ENCODE data around the gene PUM1. TPM values are rescaled to one million over a fixed set of nuclear protein-coding genes. Genes with fewer than 3 reads are reported as not detected.
"Not testable (repeated sequence)": the region's sequence is repeated elsewhere in the genome, so short reads cannot be mapped to it uniquely, and the experiment has no call there.

The PUM1 gene
- total RNA-seq, 2 experiments from 2014 or later: 91.0 to 94.9 TPM

DNA sequence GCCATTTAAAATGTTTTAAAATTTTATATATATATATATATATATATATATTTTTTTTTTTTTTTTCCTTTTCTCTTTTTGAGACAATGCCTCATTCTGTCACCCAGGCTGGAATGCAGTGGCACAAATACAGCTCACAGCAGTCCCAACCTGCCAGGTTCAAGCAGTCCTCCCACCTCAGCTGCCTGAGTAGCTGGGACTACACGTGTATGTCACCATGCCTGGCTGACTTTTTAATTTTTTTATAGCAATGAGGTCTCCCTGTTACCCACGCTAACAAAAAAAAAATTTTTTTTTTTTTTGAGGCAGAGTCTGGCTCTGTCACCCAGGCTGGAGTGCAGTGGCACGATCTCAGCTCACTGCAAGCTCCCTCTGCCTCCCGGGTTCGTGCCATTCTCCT is 26.6 kb downstream of the PUM1 start:
- POLR2A ChIA-PET; CTCF ChIA-PET; H3K27ac Mint-ChIP-seq; H3K27me3 Mint-ChIP-seq (ENCODE audit: low read depth); DNase-seq; ATAC-seq; H3K9me3 Mint-ChIP-seq (ENCODE audit: insufficient read depth); H3K4me3 Mint-ChIP-seq: not testable (repeated sequence)
- peaks cover 48% of the 10 kb centered on the region for H3K36me3 Mint-ChIP-seq (ENCODE audit: low read depth)
- peaks cover 28% of the 10 kb centered on the region for H3K4me1 Mint-ChIP-seq (ENCODE audit: low read depth)

DNA sequence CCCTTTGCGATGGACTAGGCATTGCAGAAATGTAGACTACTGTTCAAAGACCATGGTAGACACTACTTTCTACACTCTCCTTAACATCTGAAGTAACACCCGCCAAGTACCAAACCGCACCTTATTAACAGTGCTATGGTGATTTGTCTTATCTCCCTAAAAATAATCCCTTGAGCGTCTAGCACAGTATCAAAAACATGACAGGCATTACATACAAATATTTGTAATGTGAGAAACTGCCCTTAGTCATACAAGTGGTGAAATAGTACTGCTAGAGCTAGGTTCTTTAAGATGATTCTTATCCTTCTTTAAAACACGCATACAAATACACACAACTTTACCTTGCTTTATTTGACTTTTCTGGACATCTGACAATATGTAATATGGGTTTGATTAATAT is 27.2 kb downstream of the PUM1 start:
- POLR2A ChIA-PET: no interaction called here
- no peak for ATAC-seq
- no peak overlapping the region for H3K4me3 Mint-ChIP-seq
- H3K27ac Mint-ChIP-seq: no peak overlapping the region
- H3K36me3 Mint-ChIP-seq (ENCODE audit: low read depth): peaks cover 43% of the 10 kb centered on the region
- H3K4me1 Mint-ChIP-seq (ENCODE audit: low read depth): peaks cover 24% of the 10 kb centered on the region
- CTCF ChIA-PET: no interaction called here
- no peak for DNase-seq
- no peaks in the 10 kb centered on the region for H3K9me3 Mint-ChIP-seq (ENCODE audit: insufficient read depth)
- H3K27me3 Mint-ChIP-seq (ENCODE audit: low read depth): no peaks in the 10 kb centered on the region

GRCh38 chr1:31036749-31037500 is 28.6 kb downstream of the PUM1 start:
- ChIA-PET CTCF (interaction anchor here (1.1 to 1.4 kb wide), 2 partner anchors 9 to 11 kb away, joined by 3 read pairs; no protein-coding TSS in a partner anchor), POLR2A (interaction anchor here (0.6 kb wide), 1 partner anchor 429 kb away, joined by 3 read pairs; no protein-coding TSS in a partner anchor)
- Mint-ChIP-seq H3K9me3 (ENCODE audit: insufficient read depth) (no peaks in the 10 kb centered on the region), H3K4me1 (ENCODE audit: low read depth) (peaks cover 22% of the 10 kb centered on the region), H3K4me3 (no peak overlapping the region), H3K27ac (no peak overlapping the region), H3K36me3 (ENCODE audit: low read depth) (peaks cover 33% of the 10 kb centered on the region), H3K27me3 (ENCODE audit: low read depth) (no peaks in the 10 kb centered on the region)
- peak; percentile 74 for ATAC-seq
- no peak for DNase-seq

- Mint-ChIP-seq H3K9me3 (ENCODE audit: insufficient read depth) (no peaks in the 10 kb centered on the region), H3K4me1 (ENCODE audit: low read depth) (peaks cover 34% of the 10 kb centered on the region), H3K27ac (no peak overlapping the region), H3K27me3 (ENCODE audit: low read depth) (no peaks in the 10 kb centered on the region), H3K4me3 (no peak overlapping the region), H3K36me3 (ENCODE audit: low read depth) (peaks cover 32% of the 10 kb centered on the region)
- ATAC-seq: no peak
- ChIA-PET CTCF (no interaction called here), POLR2A (no interaction called here)
- DNase-seq: no peak
Measured at GRCh38 chr1:31033598-31033997, 31.9 kb downstream of the PUM1 start.

- no peak for ATAC-seq
- POLR2A ChIA-PET: interaction anchor here (0.7 to 0.8 kb wide), 2 partner anchors 10 to 19 kb away, joined by 3 to 4 read pairs; no protein-coding TSS in a partner anchor
- no peaks in the 10 kb centered on the region for H3K9me3 Mint-ChIP-seq (ENCODE audit: insufficient read depth)
- no peak overlapping the region for H3K27ac Mint-ChIP-seq
- H3K36me3 Mint-ChIP-seq (ENCODE audit: low read depth): peaks cover 34% of the 10 kb centered on the region
- peaks cover 35% of the 10 kb centered on the region for H3K4me1 Mint-ChIP-seq (ENCODE audit: low read depth)
- H3K4me3 Mint-ChIP-seq: no peak overlapping the region
- CTCF ChIA-PET: no interaction called here
- no peak for DNase-seq
- no peaks in the 10 kb centered on the region for H3K27me3 Mint-ChIP-seq (ENCODE audit: low read depth)
Measured at GRCh38 chr1:31032266-31032665, 33.3 kb downstream of the PUM1 start.

DNA sequence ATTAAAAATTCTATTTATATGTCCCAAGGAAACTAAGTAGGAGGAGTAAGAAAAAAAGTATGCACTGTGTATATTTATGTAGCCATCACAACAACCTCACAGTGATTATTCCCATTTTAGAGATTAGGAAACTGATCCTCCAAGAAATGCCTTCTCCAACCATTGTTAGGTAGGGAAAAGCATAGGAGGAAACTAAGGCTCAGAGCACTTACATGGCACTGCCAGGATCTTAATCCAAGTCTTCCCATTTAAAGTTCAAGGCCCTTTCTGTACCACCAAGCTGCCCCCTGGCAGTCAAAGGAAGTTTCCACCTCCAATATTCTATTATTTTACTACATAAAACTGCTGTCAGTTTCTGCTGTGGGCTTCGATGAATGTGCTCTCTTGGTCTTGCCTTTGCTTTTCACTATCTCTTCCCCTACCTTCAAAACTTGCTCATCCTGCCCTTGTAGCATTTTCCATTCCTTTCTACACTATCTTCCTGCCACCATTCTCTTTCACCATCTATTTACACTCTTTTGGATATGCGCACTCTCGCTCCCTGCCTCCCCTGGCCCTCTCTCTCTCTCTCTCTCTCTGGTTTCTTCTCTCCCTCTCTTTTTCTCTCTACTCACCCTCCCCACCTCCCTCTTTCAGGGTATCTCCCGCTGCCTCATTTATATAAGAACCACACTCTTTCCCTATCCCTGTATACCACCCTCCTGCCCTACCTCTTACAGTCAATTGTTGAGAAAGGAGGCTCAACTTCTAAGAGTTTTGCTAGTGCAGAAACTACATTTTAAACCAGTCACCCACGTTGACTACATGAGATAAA is 34.0 kb downstream of the PUM1 start:
- ATAC-seq (no peak), DNase-seq (no peak)
- Mint-ChIP-seq H3K27me3 (ENCODE audit: low read depth) (no peaks in the 10 kb centered on the region), H3K9me3 (ENCODE audit: insufficient read depth) (no peaks in the 10 kb centered on the region), H3K4me3 (no peak overlapping the region), H3K36me3 (ENCODE audit: low read depth) (peaks cover 31% of the 10 kb centered on the region), H3K27ac (no peak overlapping the region), H3K4me1 (ENCODE audit: low read depth) (peaks cover 30% of the 10 kb centered on the region)
- ChIA-PET POLR2A (interaction anchor here (0.8 kb wide), 1 partner anchor 9 kb away, joined by 3 read pairs; no protein-coding TSS in a partner anchor), CTCF (no interaction called here)

- no peaks in the 10 kb centered on the region for H3K27me3 Mint-ChIP-seq (ENCODE audit: low read depth)
- H3K4me1 Mint-ChIP-seq (ENCODE audit: low read depth): peaks cover 37% of the 10 kb centered on the region
- POLR2A ChIA-PET: no interaction called here
- H3K9me3 Mint-ChIP-seq (ENCODE audit: insufficient read depth): no peaks in the 10 kb centered on the region
- H3K27ac Mint-ChIP-seq: no peak overlapping the region
- CTCF ChIA-PET: interaction anchor here (1.6 kb wide), 1 partner anchor 18 kb away, joined by 5 read pairs; no protein-coding TSS in a partner anchor
- H3K36me3 Mint-ChIP-seq (ENCODE audit: low read depth): peaks cover 33% of the 10 kb centered on the region
- ATAC-seq (no peak), DNase-seq (no peak)
- no peak overlapping the region for H3K4me3 Mint-ChIP-seq
Measured at GRCh38 chr1:31029026-31029425, 36.5 kb downstream of the PUM1 start.

- no peak for DNase-seq
- H3K36me3 Mint-ChIP-seq (ENCODE audit: low read depth): peaks cover 38% of the 10 kb centered on the region
- CTCF ChIA-PET: interaction anchor here (1.0 to 1.6 kb wide), 2 partner anchors 9 to 17 kb away, joined by 3 to 5 read pairs; no protein-coding TSS in a partner anchor
- no peak overlapping the region for H3K27ac Mint-ChIP-seq
- peaks cover 37% of the 10 kb centered on the region for H3K4me1 Mint-ChIP-seq (ENCODE audit: low read depth)
- POLR2A ChIA-PET: no interaction called here
- no peak for ATAC-seq
- no peaks in the 10 kb centered on the region for H3K9me3 Mint-ChIP-seq (ENCODE audit: insufficient read depth)
- H3K4me3 Mint-ChIP-seq: no peak overlapping the region
- H3K27me3 Mint-ChIP-seq (ENCODE audit: low read depth): no peaks in the 10 kb centered on the region
Measured at GRCh38 chr1:31027693-31028526, 37.6 kb downstream of the PUM1 start.

DNA sequence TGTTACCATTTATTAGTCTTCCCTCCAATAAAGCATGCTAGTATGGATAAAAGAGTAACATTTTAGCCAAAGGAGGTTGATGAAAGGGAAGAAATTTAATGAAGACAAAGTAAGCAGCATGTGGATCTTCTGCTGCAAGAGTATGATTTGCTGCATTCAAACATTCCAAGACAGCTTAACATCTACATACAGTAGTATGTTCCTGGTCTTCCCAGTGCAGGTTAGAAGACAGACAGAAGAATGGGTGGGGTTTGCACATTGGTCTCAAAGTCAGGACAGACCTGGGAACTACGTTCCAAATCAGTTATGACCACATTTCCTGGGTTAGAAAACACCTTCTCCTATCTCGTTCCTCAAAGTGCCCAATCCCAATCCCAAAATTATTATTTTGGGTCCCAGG is 43.3 kb downstream of the PUM1 start:
- CTCF ChIA-PET: interaction anchor here (0.7 kb wide), 1 partner anchor 34 kb away, joined by 3 read pairs; no protein-coding TSS in a partner anchor
- POLR2A ChIA-PET: interaction anchor here (0.9 kb wide), 1 partner anchor 10 kb away, joined by 3 read pairs; no protein-coding TSS in a partner anchor

DNA sequence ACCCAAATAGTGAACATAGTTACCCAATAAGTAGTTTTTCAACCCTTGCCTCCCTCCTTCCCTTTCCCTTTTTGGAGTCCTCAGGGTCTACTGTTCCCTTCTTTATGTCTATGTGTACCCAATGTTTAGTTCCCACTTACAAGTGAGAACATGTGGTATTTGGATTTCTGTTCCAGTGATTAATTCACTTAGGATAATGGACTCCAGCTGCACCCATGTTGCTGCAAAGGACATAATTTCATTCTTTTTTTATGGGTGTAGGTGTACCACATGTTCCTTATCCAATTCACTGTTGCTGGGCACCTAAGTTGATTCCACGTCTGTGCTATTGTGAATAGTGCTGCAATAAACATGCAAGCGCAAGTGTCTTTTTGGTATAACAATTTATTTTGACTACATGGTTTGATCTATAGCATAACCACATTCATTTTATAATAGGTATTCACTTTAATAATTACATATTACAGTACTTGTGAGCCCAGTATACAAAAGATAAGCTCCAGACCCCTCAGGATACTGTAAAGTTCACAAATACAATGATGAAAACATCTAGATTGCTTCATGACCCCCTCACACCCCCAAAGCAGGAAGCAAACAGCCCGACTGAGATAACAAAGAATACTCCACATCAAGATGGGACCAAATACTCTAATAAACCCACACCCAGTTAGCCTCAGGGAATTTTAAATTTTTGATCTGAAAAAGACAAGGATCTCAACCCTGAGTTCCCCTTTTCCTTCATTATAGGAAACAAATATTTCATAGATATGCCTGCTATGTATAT is 45.3 kb downstream of the PUM1 start:
- DNase-seq (no peak), ATAC-seq (no peak)
- peaks cover 32% of the 10 kb centered on the region for H3K36me3 Mint-ChIP-seq (ENCODE audit: low read depth)
- POLR2A ChIA-PET: no interaction called here
- H3K27me3 Mint-ChIP-seq (ENCODE audit: low read depth): no peaks in the 10 kb centered on the region
- H3K27ac Mint-ChIP-seq: no peak overlapping the region
- peaks cover 26% of the 10 kb centered on the region for H3K4me1 Mint-ChIP-seq (ENCODE audit: low read depth)
- no peak overlapping the region for H3K4me3 Mint-ChIP-seq
- CTCF ChIA-PET: no interaction called here
- no peaks in the 10 kb centered on the region for H3K9me3 Mint-ChIP-seq (ENCODE audit: insufficient read depth)

More for the DNA sequence above, 43.3 kb downstream of the PUM1 start:
- DNase-seq (no peak), ATAC-seq (no peak)
- no peak overlapping the region for H3K4me3 Mint-ChIP-seq
- no peaks in the 10 kb centered on the region for H3K9me3 Mint-ChIP-seq (ENCODE audit: insufficient read depth)
- peaks cover 34% of the 10 kb centered on the region for H3K4me1 Mint-ChIP-seq (ENCODE audit: low read depth)
- peaks cover 34% of the 10 kb centered on the region for H3K36me3 Mint-ChIP-seq (ENCODE audit: low read depth)
- H3K27ac Mint-ChIP-seq: no peak overlapping the region
- H3K27me3 Mint-ChIP-seq (ENCODE audit: low read depth): no peaks in the 10 kb centered on the region

- Mint-ChIP-seq H3K36me3 (ENCODE audit: low read depth) (peaks cover 30% of the 10 kb centered on the region), H3K4me1 (ENCODE audit: low read depth) (peaks cover 24% of the 10 kb centered on the region), H3K27ac (peak overlapping the region; percentile 44), H3K9me3 (ENCODE audit: insufficient read depth) (no peaks in the 10 kb centered on the region), H3K27me3 (ENCODE audit: low read depth) (no peaks in the 10 kb centered on the region), H3K4me3 (no peak overlapping the region)
- CTCF ChIA-PET: no interaction called here
- DNase-seq (no peak), ATAC-seq (no peak)
- POLR2A ChIA-PET: no interaction called here
Measured at GRCh38 chr1:31019401-31019800, 46.1 kb downstream of the PUM1 start.

Measured in activated CD8-positive, alpha-beta T cell treated with anti-CD3 and anti-CD28 coated beads, Interleukin-2, amount 10 ng/mL, durations not matched to agents 7 days and 5 days (primary cell).